ENCODE data around the gene FAM204A.

Gene FAM204A

GRCh38 chr10:118349235-118349634, 7.1 kb upstream of the FAM204A start:
- ATAC-seq, result no peak
- TF ChIP-seq PPARA (CRISPR knock-in tag; IDR thresholded peaks at IDR 0.05; ENCODE audit: borderline replicate concordance) (no peak), ISL1 (CRISPR knock-in tag; IDR thresholded peaks at IDR 0.05) (no peak), SNAI2 (CRISPR knock-in tag; IDR thresholded peaks at IDR 0.05) (no peak), ARNTL (CRISPR knock-in tag; IDR thresholded peaks at IDR 0.05; ENCODE audit: borderline replicate concordance, low read depth) (no peak), TOX (CRISPR knock-in tag; IDR thresholded peaks at IDR 0.05; ENCODE audit: borderline replicate concordance) (no peak), TCF4 (CRISPR knock-in tag; IDR thresholded peaks at IDR 0.05; ENCODE audit: borderline replicate concordance) (no peak), ZC3H10 (CRISPR knock-in tag; IDR thresholded peaks at IDR 0.05) (no peak), GLIS3 (CRISPR knock-in tag; IDR thresholded peaks at IDR 0.05) (no peak), TSHZ2 (CRISPR knock-in tag; IDR thresholded peaks at IDR 0.05) (no peak), BACH2 (CRISPR knock-in tag; IDR thresholded peaks at IDR 0.05; ENCODE audit: borderline replicate concordance) (no peak), PATZ1 (CRISPR knock-in tag; IDR thresholded peaks at IDR 0.05; ENCODE audit: borderline replicate concordance) (no peak), ZFP30 (CRISPR knock-in tag; IDR thresholded peaks at IDR 0.05) (no peak), CREB5 (CRISPR knock-in tag; IDR thresholded peaks at IDR 0.05; ENCODE audit: low read depth) (no peak), ZNF565 (CRISPR knock-in tag; conservative IDR thresholded peaks at IDR 0.05; ENCODE audit: low read depth) (no peak), ZNF70 (CRISPR knock-in tag; IDR thresholded peaks at IDR 0.05) (no peak), CSDC2 (CRISPR knock-in tag; IDR thresholded peaks at IDR 0.05) (no peak), RARB (CRISPR knock-in tag; IDR thresholded peaks at IDR 0.05) (no peak), ZNF8 (CRISPR knock-in tag; IDR thresholded peaks at IDR 0.05) (no peak)

- TF ChIP-seq TSHZ2 (CRISPR knock-in tag; IDR thresholded peaks at IDR 0.05) (no peak), CSRNP3 (CRISPR knock-in tag; IDR thresholded peaks at IDR 0.05) (no peak), CREB5 (CRISPR knock-in tag; IDR thresholded peaks at IDR 0.05; ENCODE audit: low read depth) (no peak), ESRRG (CRISPR knock-in tag; IDR thresholded peaks at IDR 0.05) (no peak), ZNF8 (CRISPR knock-in tag; IDR thresholded peaks at IDR 0.05) (no peak), ISL1 (CRISPR knock-in tag; IDR thresholded peaks at IDR 0.05) (no peak), ZC3H10 (CRISPR knock-in tag; IDR thresholded peaks at IDR 0.05) (no peak), SNAI2 (CRISPR knock-in tag; IDR thresholded peaks at IDR 0.05) (no peak), POU6F1 (CRISPR knock-in tag; IDR thresholded peaks at IDR 0.05; ENCODE audit: borderline replicate concordance, low read depth) (no peak), PATZ1 (CRISPR knock-in tag; IDR thresholded peaks at IDR 0.05; ENCODE audit: borderline replicate concordance) (no peak), ZNF70 (CRISPR knock-in tag; IDR thresholded peaks at IDR 0.05) (no peak)
- ATAC-seq, result no peak
Observed at GRCh38 chr10:118343549-118343948, 1.4 kb upstream of the FAM204A start.
